K562 (cell line): ENCODE results near the gene SLC39A13. TPM values are rescaled to one million over a fixed set of nuclear protein-coding genes. Genes with fewer than 3 reads are reported as not detected.

Experiments used
- DEAF1 ChIP-seq: fragments of 450-650 bp; formaldehyde crosslinking; IDR thresholded peaks from 2 replicates; pipeline ENCODE4 v1.4.0; 2020; ENCODE audit warnings: mild to moderate bottlenecking, moderate library complexity
- HEY1 ChIP-seq: fragments of 250-450 bp; sonication (Bioruptor Pico); IDR thresholded peaks from 2 replicates; pipeline ENCODE4 v1.5.0; 2020; ENCODE audit warnings: mild to moderate bottlenecking, moderate library complexity, borderline replicate concordance
- HOXB6 ChIP-seq: fragments of 250-450 bp; sonication (Bioruptor Pico); IDR thresholded peaks from 2 replicates; pipeline ENCODE4 v1.5.1; 2022; ENCODE audit warnings: mild to moderate bottlenecking, borderline replicate concordance
- KDM4B ChIP-seq, 2 experiments: fragments of 450-650 bp in 1 of 2; sonication (generic) in 1 of 2; IDR thresholded peaks; 2 replicates each; pipeline ENCODE4 v1.6.1; 2016 to 2017; ENCODE audit warnings: borderline replicate concordance in 2 of 2, antibody characterized with exemption in 1 of 2, low read depth in 1 of 2, mild to moderate bottlenecking in 1 of 2
- ZNF41 ChIP-seq: fragments of 250-450 bp; sonication (Bioruptor Pico); conservative IDR thresholded peaks from 2 replicates; pipeline ENCODE4 v1.4.0; 2020; ENCODE audit warnings: mild to moderate bottlenecking
- polyA plus RNA-seq, 8 experiments: library from polyadenylated mRNA; depleted of rRNA in 4 of 8; stranded (reverse) in 5 of 8; unstranded in 3 of 8; fragments of >200 nt; fragmentation: Nextera tagmentation in 2 of 8; fragmentation: Illumina TruSeq in 1 of 8; extraction: Ambion mirVana in 2 of 8; extraction: Trizol in 1 of 8; gene quantifications; 2 replicates each; pipeline versions ENCODE4 v1.2.1 to v1.2.3, GENCODE V29; 2011 to 2014; ENCODE audit warnings: inconsistent platforms in 1 of 8, missing spikeins in 1 of 8
- total RNA-seq, 7 experiments: library from RNA; depleted of rRNA in 6 of 7; stranded (reverse); fragments of >200 nt in 6 of 7; fragmentation: Illumina TruSeq in 2 of 7; extraction: Trizol in 2 of 7; gene quantifications; 2 replicates each; pipeline versions ENCODE4 v1.2.1 to v1.2.3, GENCODE V29; 2011 to 2021; ENCODE audit warnings: low replicate concordance in 1 of 7
- TF ChIP-seq, protein P1 (sequence below), 2 experiments: IDR thresholded peaks in 1 of 2; conservative IDR thresholded peaks in 1 of 2; 2 replicates each; pipeline ENCODE4 v1.6.1; 2016; ENCODE audit warnings: low read depth in 2 of 2, mild to moderate bottlenecking in 1 of 2, missing compliant biosample characterization in 1 of 2, missing genetic modification characterization in 1 of 2, moderate library complexity in 1 of 2

The SLC39A13 gene
- total and polyA plus RNA-seq, 9 of the 15 experiments (the other 6 are each of a cell fraction or from before 2014, with no cell fraction given): 0.17 to 15.9 (median 3.2) TPM

GRCh38 chr11:47449541-47449940 lies 41.2 kb downstream of the SLC39A13 start (continued):
- TF ChIP-seq HOXB6 (CRISPR knock-in tag) (no peak), KDM4B (IDR thresholded peaks at IDR 0.05; ENCODE audit: borderline replicate concordance in 2 of 2, low read depth in 1 of 2) (no peak), ZNF41 (CRISPR knock-in tag) (no peak), HEY1 (CRISPR knock-in tag) (no peak), DEAF1 (CRISPR knock-in tag) (no peak)
- TF ChIP-seq, protein P1, sequence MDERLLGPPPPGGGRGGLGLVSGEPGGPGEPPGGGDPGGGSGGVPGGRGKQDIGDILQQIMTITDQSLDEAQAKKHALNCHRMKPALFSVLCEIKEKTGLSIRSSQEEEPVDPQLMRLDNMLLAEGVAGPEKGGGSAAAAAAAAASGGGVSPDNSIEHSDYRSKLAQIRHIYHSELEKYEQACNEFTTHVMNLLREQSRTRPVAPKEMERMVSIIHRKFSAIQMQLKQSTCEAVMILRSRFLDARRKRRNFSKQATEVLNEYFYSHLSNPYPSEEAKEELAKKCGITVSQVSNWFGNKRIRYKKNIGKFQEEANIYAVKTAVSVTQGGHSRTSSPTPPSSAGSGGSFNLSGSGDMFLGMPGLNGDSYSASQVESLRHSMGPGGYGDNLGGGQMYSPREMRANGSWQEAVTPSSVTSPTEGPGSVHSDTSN (CRISPR knock-in tag; IDR thresholded peaks at IDR 0.05; ENCODE audit: low read depth): no peak
- TF ChIP-seq, protein P1 (tag; conservative IDR thresholded peaks at IDR 0.05; ENCODE audit: low read depth): no peak
- TF ChIP-seq, all 486 proteins: peak for 0
